Measurements from ENCODE around the gene EPB41L4A. TPM values are rescaled to one million over a fixed set of nuclear protein-coding genes. Genes with fewer than 3 reads are reported as not detected.
"Not testable (repeated sequence)": the region's sequence is repeated elsewhere in the genome, so short reads cannot be mapped to it uniquely, and the experiment has no call there.

The EPB41L4A gene
- total RNA-seq, 1 experiment from 2014 or later: 0.53 TPM

- Histone ChIP-seq H3K9me3 (no peaks in the 10 kb centered on the region), H3K27me3 (peaks cover 15% of the 10 kb centered on the region), H3K36me3 (no peaks in the 10 kb centered on the region), H3K4me3 (no peak overlapping the region)
- no peak for DNase-seq
Measured at GRCh38 chr5:112412346-112412745, 6.7 kb downstream of the EPB41L4A start.

GRCh38 chr5:112411903-112412302 lies 7.2 kb downstream of the EPB41L4A start:
- no peaks in the 10 kb centered on the region for H3K9me3 ChIP-seq
- no peaks in the 10 kb centered on the region for H3K36me3 ChIP-seq
- no peak overlapping the region for H3K4me3 ChIP-seq
- H3K27me3 ChIP-seq: peaks cover 15% of the 10 kb centered on the region
- no peak for DNase-seq

GRCh38 chr5:112407666-112408065 lies 11.4 kb downstream of the EPB41L4A start:
- Histone ChIP-seq H3K9me3 (no peaks in the 10 kb centered on the region), H3K36me3 (no peaks in the 10 kb centered on the region), H3K4me3 (no peak overlapping the region), H3K27me3 (no peaks in the 10 kb centered on the region)
- no peak for DNase-seq

- no peak overlapping the region for H3K4me3 ChIP-seq
- H3K36me3 ChIP-seq: no peaks in the 10 kb centered on the region
- H3K9me3 ChIP-seq: no peaks in the 10 kb centered on the region
- no peak for DNase-seq
- no peaks in the 10 kb centered on the region for H3K27me3 ChIP-seq
Measured at GRCh38 chr5:112407240-112407639, 11.8 kb downstream of the EPB41L4A start.

- DNase-seq: no peak
- Histone ChIP-seq H3K27me3 (no peaks in the 10 kb centered on the region), H3K36me3 (no peaks in the 10 kb centered on the region), H3K4me3 (no peak overlapping the region), H3K9me3 (no peaks in the 10 kb centered on the region)
Measured at GRCh38 chr5:112403069-112403468, 16.0 kb downstream of the EPB41L4A start.

- H3K9me3 ChIP-seq: no peaks in the 10 kb centered on the region
- H3K4me3 ChIP-seq: no peak overlapping the region
- no peak for DNase-seq
- H3K27me3 ChIP-seq: no peaks in the 10 kb centered on the region
- no peaks in the 10 kb centered on the region for H3K36me3 ChIP-seq
Measured at GRCh38 chr5:112401924-112402323, 17.2 kb downstream of the EPB41L4A start.

- DNase-seq: no peak
- H3K27me3 ChIP-seq: no peaks in the 10 kb centered on the region; the same call in 1 of the 2 replicates
- no peak overlapping the region for H3K4me3 ChIP-seq
- H3K9me3 ChIP-seq: 0 out of 2 replicates have a peak, but pooled peaks cover 3% of the 10 kb centered on the region
- H3K36me3 ChIP-seq: no peaks in the 10 kb centered on the region
Measured at GRCh38 chr5:112397690-112398089, 21.4 kb downstream of the EPB41L4A start.

- Histone ChIP-seq H3K4me3 (no peak overlapping the region), H3K36me3 (no peaks in the 10 kb centered on the region), H3K27me3 (no peaks in the 10 kb centered on the region; the same call in 1 of the 2 replicates), H3K9me3 (0 out of 2 replicates have a peak, but pooled peaks cover 3% of the 10 kb centered on the region)
- no peak for DNase-seq
Measured at GRCh38 chr5:112396430-112396829, 22.6 kb downstream of the EPB41L4A start.

- not testable (repeated sequence) for H3K27me3 ChIP-seq, H3K9me3 ChIP-seq, DNase-seq, H3K4me3 ChIP-seq, H3K36me3 ChIP-seq
Measured at GRCh38 chr5:112395299-112395698, 23.8 kb downstream of the EPB41L4A start.

- H3K9me3 ChIP-seq: 0 out of 2 replicates have a peak, but pooled peaks cover 3% of the 10 kb centered on the region
- no peak overlapping the region for H3K4me3 ChIP-seq
- no peak for DNase-seq
- H3K27me3 ChIP-seq: no peaks in the 10 kb centered on the region; the same call in none of the 2 replicates
- no peaks in the 10 kb centered on the region for H3K36me3 ChIP-seq
Measured at GRCh38 chr5:112390327-112390726, 28.8 kb downstream of the EPB41L4A start.

GRCh38 chr5:112388739-112389138 lies 30.3 kb downstream of the EPB41L4A start:
- Histone ChIP-seq H3K9me3 (0 out of 2 replicates have a peak, but pooled peaks cover 3% of the 10 kb centered on the region), H3K4me3 (no peak overlapping the region)

GRCh38 chr5:112388074-112388473 lies 31.0 kb downstream of the EPB41L4A start:
- H3K9me3 ChIP-seq: 0 out of 2 replicates have a peak, but pooled peaks cover 3% of the 10 kb centered on the region

More at GRCh38 chr5:112388739-112389138, 30.3 kb downstream of the EPB41L4A start:
- DNase-seq: no peak
- Histone ChIP-seq H3K36me3 (no peaks in the 10 kb centered on the region), H3K27me3 (no peaks in the 10 kb centered on the region; the same call in 1 of the 2 replicates)

GRCh38 chr5:112386766-112387165 lies 32.3 kb downstream of the EPB41L4A start:
- H3K27me3 ChIP-seq: no peaks in the 10 kb centered on the region; the same call in 1 of the 2 replicates
- no peaks in the 10 kb centered on the region for H3K9me3 ChIP-seq
- no peak overlapping the region for H3K4me3 ChIP-seq
- H3K36me3 ChIP-seq: no peaks in the 10 kb centered on the region
- no peak for DNase-seq

More at GRCh38 chr5:112388074-112388473, 31.0 kb downstream of the EPB41L4A start:
- H3K36me3 ChIP-seq: no peaks in the 10 kb centered on the region
- DNase-seq: no peak
- no peaks in the 10 kb centered on the region; the same call in 1 of the 2 replicates for H3K27me3 ChIP-seq
- H3K4me3 ChIP-seq: no peak overlapping the region

- Histone ChIP-seq H3K9me3 (no peaks in the 10 kb centered on the region), H3K36me3 (no peaks in the 10 kb centered on the region), H3K27me3 (no peaks in the 10 kb centered on the region; the same call in 1 of the 2 replicates), H3K4me3 (no peak overlapping the region)
- DNase-seq: no peak
Measured at GRCh38 chr5:112385969-112386368, 33.1 kb downstream of the EPB41L4A start.

GRCh38 chr5:112385566-112385965 lies 33.5 kb downstream of the EPB41L4A start:
- Histone ChIP-seq H3K27me3 (no peaks in the 10 kb centered on the region; the same call in none of the 2 replicates), H3K36me3 (no peaks in the 10 kb centered on the region), H3K9me3 (no peaks in the 10 kb centered on the region), H3K4me3 (no peak overlapping the region)
- no peak for DNase-seq

GRCh38 chr5:112384523-112384922 lies 34.6 kb downstream of the EPB41L4A start:
- Histone ChIP-seq H3K27me3 (no peaks in the 10 kb centered on the region; the same call in none of the 2 replicates), H3K9me3 (no peaks in the 10 kb centered on the region), H3K36me3 (no peaks in the 10 kb centered on the region), H3K4me3 (no peak overlapping the region)
- DNase-seq: no peak

- DNase-seq: no peak
- no peak overlapping the region for H3K4me3 ChIP-seq
- H3K27me3 ChIP-seq: peaks cover 6% of the 10 kb centered on the region
- H3K9me3 ChIP-seq: no peaks in the 10 kb centered on the region
- no peaks in the 10 kb centered on the region for H3K36me3 ChIP-seq
Measured at GRCh38 chr5:112382886-112383285, 36.2 kb downstream of the EPB41L4A start.

- DNase-seq: no peak
- Histone ChIP-seq H3K4me3 (no peak overlapping the region), H3K27me3 (peaks cover 6% of the 10 kb centered on the region), H3K36me3 (no peaks in the 10 kb centered on the region), H3K9me3 (no peaks in the 10 kb centered on the region)
Measured at GRCh38 chr5:112381521-112381920, 37.6 kb downstream of the EPB41L4A start.
